Activated naive CD8-positive, alpha-beta T cell treated with anti-CD3 and anti-CD28 coated beads, Interleukin-2, amount 10 ng/mL, durations not matched to agents 7 days and 5 days (primary cell): ENCODE data around the gene TRAM2. TPM values are rescaled to one million over a fixed set of nuclear protein-coding genes. Genes with fewer than 3 reads are reported as not detected.

Source experiments
- ATAC-seq: fragments of 150-1000 bp; cut with Tn5 transposase; one replicate; pipeline ENCODE4 v1.10.0; 2021; ENCODE audit warnings: low read depth, moderate library complexity
- POLR2A ChIA-PET: fragments of 350-600 bp; sonication (Branson Sonifier 250); formaldehyde crosslinking; loops from one replicate; lab custom pipeline; 2021; ENCODE audit warnings: antibody characterized with exemption; lab: Charles Lee
- DNase-seq: peaks from one replicate; pipeline ENCODE4 v3.0.0; 2021
- H3K27ac Mint-ChIP-seq: one replicate; pipeline ENCODE4 v1.8.0; 2022; ENCODE audit warnings: mild to moderate bottlenecking, mixed read lengths
- H3K27me3 Mint-ChIP-seq: one replicate; pipeline ENCODE4 v1.8.0; 2022; ENCODE audit warnings: mild to moderate bottlenecking, moderate library complexity, mixed read lengths
- H3K36me3 Mint-ChIP-seq: one replicate; pipeline ENCODE4 v1.8.0; 2021; ENCODE audit warnings: mild to moderate bottlenecking, mixed read lengths
- H3K4me1 Mint-ChIP-seq: one replicate; pipeline ENCODE4 v1.8.0; 2021; ENCODE audit warnings: mixed read lengths
- H3K4me3 Mint-ChIP-seq: one replicate; pipeline ENCODE4 v1.8.0; 2022; ENCODE audit warnings: mild to moderate bottlenecking, moderate library complexity, mixed read lengths
- H3K9me3 Mint-ChIP-seq: one replicate; pipeline ENCODE4 v1.8.0; 2021; ENCODE audit warnings: mixed read lengths
- total RNA-seq, 2 experiments: library from RNA; stranded (reverse); gene quantifications; one replicate each; pipeline ENCODE4 v1.2.3, GENCODE V29; 2021

Gene TRAM2
- total RNA-seq, 2 experiments from 2014 or later: 4.8 to 5.0 TPM

- H3K4me1 Mint-ChIP-seq: no peaks in the 10 kb centered on the region
- ATAC-seq (no peak), DNase-seq (no peak)
- H3K9me3 Mint-ChIP-seq: no peaks in the 10 kb centered on the region
- peaks cover 25% of the 10 kb centered on the region for H3K27me3 Mint-ChIP-seq
- H3K27ac Mint-ChIP-seq: no peak overlapping the region
- no peak overlapping the region for H3K4me3 Mint-ChIP-seq
- POLR2A ChIA-PET: no interaction called here
- no peaks in the 10 kb centered on the region for H3K36me3 Mint-ChIP-seq
These were observed 10.1 kb upstream of the TRAM2 start for GRCh38 chr6:52587001-52587400.

- no peaks in the 10 kb centered on the region for H3K4me1 Mint-ChIP-seq
- ATAC-seq (no peak), DNase-seq (no peak)
- H3K36me3 Mint-ChIP-seq: no peaks in the 10 kb centered on the region
- POLR2A ChIA-PET: interaction anchor here (0.7 kb wide), 2 partner anchors 12 to 20 kb away, joined by 3 to 11 read pairs; no protein-coding TSS in a partner anchor
- peaks cover 32% of the 10 kb centered on the region for H3K27me3 Mint-ChIP-seq
- no peak overlapping the region for H3K27ac Mint-ChIP-seq
- H3K4me3 Mint-ChIP-seq: no peak overlapping the region
- no peaks in the 10 kb centered on the region for H3K9me3 Mint-ChIP-seq
These were observed 7.3 kb upstream of the TRAM2 start for GRCh38 chr6:52584203-52584602.

GRCh38 chr6:52582996-52583395 lies 6.1 kb upstream of the TRAM2 start:
- no peaks in the 10 kb centered on the region for H3K4me1 Mint-ChIP-seq
- H3K27ac Mint-ChIP-seq: no peak overlapping the region
- no peaks in the 10 kb centered on the region for H3K36me3 Mint-ChIP-seq
- POLR2A ChIA-PET: no interaction called here
- ATAC-seq: no peak
- H3K27me3 Mint-ChIP-seq: peaks cover 33% of the 10 kb centered on the region
- no peaks in the 10 kb centered on the region for H3K9me3 Mint-ChIP-seq
- no peak for DNase-seq
- H3K4me3 Mint-ChIP-seq: no peak overlapping the region

- no peak overlapping the region for H3K27ac Mint-ChIP-seq
- peaks cover 32% of the 10 kb centered on the region for H3K27me3 Mint-ChIP-seq
- ATAC-seq (no peak), DNase-seq (no peak)
- H3K36me3 Mint-ChIP-seq: no peaks in the 10 kb centered on the region
- H3K4me3 Mint-ChIP-seq: no peak overlapping the region
- POLR2A ChIA-PET: no interaction called here
- no peaks in the 10 kb centered on the region for H3K9me3 Mint-ChIP-seq
- peaks cover 2% of the 10 kb centered on the region for H3K4me1 Mint-ChIP-seq
These were observed 5.6 kb upstream of the TRAM2 start for GRCh38 chr6:52582446-52582845.

GRCh38 chr6:52580905-52581304 lies 4.0 kb upstream of the TRAM2 start:
- H3K36me3 Mint-ChIP-seq: no peaks in the 10 kb centered on the region
- ATAC-seq (no peak), DNase-seq (no peak)
- H3K27ac Mint-ChIP-seq: no peak overlapping the region
- no peaks in the 10 kb centered on the region for H3K9me3 Mint-ChIP-seq
- H3K4me1 Mint-ChIP-seq: peaks cover 8% of the 10 kb centered on the region
- POLR2A ChIA-PET: no interaction called here
- H3K27me3 Mint-ChIP-seq: peaks cover 30% of the 10 kb centered on the region
- H3K4me3 Mint-ChIP-seq: no peak overlapping the region

GRCh38 chr6:52579006-52579660 lies 2.3 kb upstream of the TRAM2 start:
- peaks cover 24% of the 10 kb centered on the region for H3K4me1 Mint-ChIP-seq
- DNase-seq: no peak
- no peaks in the 10 kb centered on the region for H3K9me3 Mint-ChIP-seq
- ATAC-seq: no peak
- H3K27me3 Mint-ChIP-seq: peaks cover 41% of the 10 kb centered on the region
- no peak overlapping the region for H3K27ac Mint-ChIP-seq
- no peak overlapping the region for H3K4me3 Mint-ChIP-seq
- POLR2A ChIA-PET: no interaction called here
- no peaks in the 10 kb centered on the region for H3K36me3 Mint-ChIP-seq

- Mint-ChIP-seq H3K4me3 (peak overlapping the region; percentile 65), H3K4me1 (peaks cover 24% of the 10 kb centered on the region), H3K9me3 (no peaks in the 10 kb centered on the region), H3K27ac (no peak overlapping the region), H3K27me3 (peaks cover 41% of the 10 kb centered on the region), H3K36me3 (no peaks in the 10 kb centered on the region)
- POLR2A ChIA-PET: no interaction called here
- no peak for DNase-seq
- ATAC-seq: no peak
These were observed 1.1 kb upstream of the TRAM2 start for GRCh38 chr6:52577778-52578463.

- H3K9me3 Mint-ChIP-seq: no peaks in the 10 kb centered on the region
- peaks cover 38% of the 10 kb centered on the region for H3K27me3 Mint-ChIP-seq
- peak; percentile 67 for DNase-seq
- peak; percentile 68 for ATAC-seq
- H3K4me3 Mint-ChIP-seq: peak overlapping the region; percentile 64
- peak overlapping the region; percentile 26 for H3K27ac Mint-ChIP-seq
- no peaks in the 10 kb centered on the region for H3K36me3 Mint-ChIP-seq
- H3K4me1 Mint-ChIP-seq: peaks cover 24% of the 10 kb centered on the region
- POLR2A ChIA-PET: interaction anchor here (0.7 to 1.5 kb wide), 2 partner anchors 27 to 40 kb away, joined by 4 to 6 read pairs; no protein-coding TSS in a partner anchor
These were observed 353 bp downstream of the TRAM2 start for GRCh38 chr6:52576392-52577021.

GRCh38 chr6:52576054-52576391 lies 837 bp downstream of the TRAM2 start:
- Mint-ChIP-seq H3K36me3 (no peaks in the 10 kb centered on the region), H3K27ac (no peak overlapping the region), H3K9me3 (no peaks in the 10 kb centered on the region), H3K27me3 (peaks cover 40% of the 10 kb centered on the region), H3K4me3 (peak overlapping the region; percentile 64), H3K4me1 (peaks cover 24% of the 10 kb centered on the region)
- POLR2A ChIA-PET: interaction anchor here (0.7 to 1.5 kb wide), 2 partner anchors 27 to 39 kb away, joined by 4 to 6 read pairs; no protein-coding TSS in a partner anchor
- ATAC-seq: no peak
- DNase-seq: no peak

- Mint-ChIP-seq H3K9me3 (no peaks in the 10 kb centered on the region), H3K4me3 (peak overlapping the region; percentile 59), H3K27ac (no peak overlapping the region), H3K36me3 (no peaks in the 10 kb centered on the region), H3K27me3 (peaks cover 40% of the 10 kb centered on the region), H3K4me1 (peaks cover 24% of the 10 kb centered on the region)
- POLR2A ChIA-PET: no interaction called here
- DNase-seq (no peak), ATAC-seq (no peak)
These were observed 1.4 kb downstream of the TRAM2 start for GRCh38 chr6:52575502-52575892.

GRCh38 chr6:52574709-52575501 lies 2.0 kb downstream of the TRAM2 start:
- POLR2A ChIA-PET: no interaction called here
- Mint-ChIP-seq H3K36me3 (no peaks in the 10 kb centered on the region), H3K4me1 (peaks cover 24% of the 10 kb centered on the region), H3K4me3 (peak overlapping the region; percentile 59), H3K27me3 (peaks cover 42% of the 10 kb centered on the region), H3K27ac (peak overlapping the region; percentile 66), H3K9me3 (no peaks in the 10 kb centered on the region)
- ATAC-seq (peak; percentile 40), DNase-seq (peak; percentile 46)

- Mint-ChIP-seq H3K9me3 (no peaks in the 10 kb centered on the region), H3K27ac (no peak overlapping the region), H3K4me3 (no peak overlapping the region), H3K36me3 (no peaks in the 10 kb centered on the region), H3K27me3 (peaks cover 33% of the 10 kb centered on the region), H3K4me1 (peaks cover 24% of the 10 kb centered on the region)
- no peak for DNase-seq
- ATAC-seq: no peak
- POLR2A ChIA-PET: no interaction called here
These were observed 3.6 kb downstream of the TRAM2 start for GRCh38 chr6:52573295-52573694.

- H3K36me3 Mint-ChIP-seq: no peaks in the 10 kb centered on the region
- no peak for ATAC-seq
- POLR2A ChIA-PET: interaction anchor here (0.6 kb wide), 1 partner anchor 11 kb away, joined by 11 read pairs; no protein-coding TSS in a partner anchor
These were observed 4.3 kb downstream of the TRAM2 start for GRCh38 chr6:52572536-52572935.

More at GRCh38 chr6:52572536-52572935, 4.3 kb downstream of the TRAM2 start:
- Mint-ChIP-seq H3K4me3 (no peak overlapping the region), H3K27ac (no peak overlapping the region), H3K4me1 (peaks cover 23% of the 10 kb centered on the region), H3K27me3 (peaks cover 32% of the 10 kb centered on the region), H3K9me3 (no peaks in the 10 kb centered on the region)
- no peak for DNase-seq
